ENCODE results near the gene NEURL1B.

The NEURL1B gene

GRCh38 chr5:172733131-172733973 lies 92.3 kb downstream of the NEURL1B start:
- H3K9ac ChIP-seq, result no peak overlapping the region
- no peak overlapping the region for H2AFZ ChIP-seq (ENCODE audit: low read depth)
- H3K27ac ChIP-seq, result no peak overlapping the region

GRCh38 chr5:172733974-172734346 lies 92.9 kb downstream of the NEURL1B start:
- H3K36me3 ChIP-seq (ENCODE audit: insufficient read depth), result no peaks in the 10 kb centered on the region
- H3K4me3 ChIP-seq (IDR thresholded peaks at IDR 0.05; ENCODE audit: insufficient read depth, low read depth, low read length), result no peak overlapping the region
- no peak overlapping the region for H3K4me2 ChIP-seq
- no peaks in the 10 kb centered on the region for H3K27me3 ChIP-seq (ENCODE audit: insufficient read depth, low read depth)
- TF ChIP-seq CTCF (conservative IDR thresholded peaks at IDR 0.05; ENCODE audit: low read depth, low read length), result no peak
- no peaks in the 10 kb centered on the region for H4K20me1 ChIP-seq (ENCODE audit: insufficient read depth)
- H2AFZ ChIP-seq (ENCODE audit: low read depth), result no peak overlapping the region
- no peaks in the 10 kb centered on the region for H3K79me2 ChIP-seq (ENCODE audit: insufficient read depth, low read depth)
- no peak overlapping the region for H3K27ac ChIP-seq
- no peaks in the 10 kb centered on the region for H3K4me1 ChIP-seq (ENCODE audit: low read depth, poor library complexity, severe bottlenecking)
- H3K9ac ChIP-seq, result no peak overlapping the region

More at GRCh38 chr5:172733131-172733973, 92.3 kb downstream of the NEURL1B start:
- Histone ChIP-seq H3K36me3 (ENCODE audit: insufficient read depth) (no peaks in the 10 kb centered on the region), H3K4me1 (ENCODE audit: low read depth, poor library complexity, severe bottlenecking) (no peaks in the 10 kb centered on the region), H4K20me1 (ENCODE audit: insufficient read depth) (no peaks in the 10 kb centered on the region), H3K27me3 (ENCODE audit: insufficient read depth, low read depth) (no peaks in the 10 kb centered on the region), H3K4me2 (no peak overlapping the region), H3K4me3 (IDR thresholded peaks at IDR 0.05; ENCODE audit: insufficient read depth, low read depth, low read length) (no peak overlapping the region), H3K79me2 (ENCODE audit: insufficient read depth, low read depth) (no peaks in the 10 kb centered on the region)
- TF ChIP-seq CTCF (conservative IDR thresholded peaks at IDR 0.05; ENCODE audit: low read depth, low read length), result no peak

- Histone ChIP-seq H2AFZ (ENCODE audit: low read depth) (no peak overlapping the region), H3K79me2 (ENCODE audit: insufficient read depth, low read depth) (no peaks in the 10 kb centered on the region), H3K27ac (no peak overlapping the region), H3K27me3 (ENCODE audit: insufficient read depth, low read depth) (no peaks in the 10 kb centered on the region), H3K36me3 (ENCODE audit: insufficient read depth) (no peaks in the 10 kb centered on the region), H3K4me2 (no peak overlapping the region), H3K4me1 (ENCODE audit: low read depth, poor library complexity, severe bottlenecking) (no peaks in the 10 kb centered on the region), H3K4me3 (IDR thresholded peaks at IDR 0.05; ENCODE audit: insufficient read depth, low read depth, low read length) (no peak overlapping the region), H4K20me1 (ENCODE audit: insufficient read depth) (no peaks in the 10 kb centered on the region), H3K9ac (no peak overlapping the region)
- no peak for TF ChIP-seq CTCF (conservative IDR thresholded peaks at IDR 0.05; ENCODE audit: low read depth, low read length)
Measured at GRCh38 chr5:172735141-172735831, 94.2 kb downstream of the NEURL1B start.

- no peak overlapping the region for H2AFZ ChIP-seq (ENCODE audit: low read depth)
- H3K79me2 ChIP-seq (ENCODE audit: insufficient read depth, low read depth), result no peaks in the 10 kb centered on the region
- no peak overlapping the region for H3K4me2 ChIP-seq
- no peaks in the 10 kb centered on the region for H3K36me3 ChIP-seq (ENCODE audit: insufficient read depth)
- no peaks in the 10 kb centered on the region for H4K20me1 ChIP-seq (ENCODE audit: insufficient read depth)
- no peaks in the 10 kb centered on the region for H3K27me3 ChIP-seq (ENCODE audit: insufficient read depth, low read depth)
- no peaks in the 10 kb centered on the region for H3K4me1 ChIP-seq (ENCODE audit: low read depth, poor library complexity, severe bottlenecking)
- no peak overlapping the region for H3K27ac ChIP-seq
- no peak overlapping the region for H3K4me3 ChIP-seq (IDR thresholded peaks at IDR 0.05; ENCODE audit: insufficient read depth, low read depth, low read length)
- TF ChIP-seq CTCF (conservative IDR thresholded peaks at IDR 0.05; ENCODE audit: low read depth, low read length), result no peak
- H3K9ac ChIP-seq, result no peak overlapping the region
Measured at GRCh38 chr5:172736508-172737135, 95.6 kb downstream of the NEURL1B start.

Data from KMS-11 (cell line).